Non-pigmented ciliary epithelial cell (primary cell): ENCODE measurements around the gene SLC45A1.
"Not testable (repeated sequence)": the region's sequence is repeated elsewhere in the genome, so short reads cannot be mapped to it uniquely, and the experiment has no call there.

Source experiments
- DNase-seq: peaks from one replicate; pipeline ENCODE4 v3.0.0-alpha.2; 2010; ENCODE audit warnings: low read depth

SLC45A1 gene

DNA sequence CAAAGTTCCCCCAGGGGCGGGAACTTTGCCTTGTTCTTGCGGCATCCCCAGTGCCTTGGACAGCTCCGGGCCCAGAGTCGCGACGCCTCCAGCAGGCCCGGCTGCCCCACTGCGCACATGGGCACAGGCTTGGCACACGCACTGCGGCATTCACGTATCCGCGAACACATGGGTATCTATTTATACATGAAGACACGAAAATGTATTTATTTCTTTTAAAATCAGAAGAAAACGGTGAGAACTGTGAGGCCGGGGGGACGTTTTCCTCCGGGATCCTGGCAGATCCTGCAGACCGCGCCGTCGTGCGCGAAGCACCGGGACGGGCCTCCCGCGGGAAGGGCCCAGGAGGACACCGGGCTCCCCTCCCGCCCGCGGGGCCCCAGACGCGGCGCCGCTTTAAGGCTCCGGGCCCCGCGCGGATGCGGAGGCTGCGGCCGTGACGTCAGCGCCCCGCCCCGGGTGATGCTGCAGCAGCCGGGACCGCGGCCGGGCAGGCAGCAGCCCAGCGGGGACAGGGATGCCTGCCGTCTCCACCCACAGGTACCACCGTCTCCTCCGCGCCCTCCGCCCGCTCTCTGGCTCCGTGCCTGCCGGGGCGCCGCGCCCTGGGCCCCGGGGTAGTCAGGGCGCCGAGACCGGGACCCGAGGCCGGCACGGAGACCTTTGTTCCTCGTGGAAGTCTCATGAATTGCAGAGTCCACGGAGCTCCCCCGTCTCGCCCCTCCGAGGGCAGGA, at the start of gene SLC45A1:
Gene SLC45A1, plus strand, starts transcription at position 468 of the 735 bp plus-strand sequence. CDS start 6,216 bp downstream, outside the sequence.
- DNase-seq: no peak

DNA sequence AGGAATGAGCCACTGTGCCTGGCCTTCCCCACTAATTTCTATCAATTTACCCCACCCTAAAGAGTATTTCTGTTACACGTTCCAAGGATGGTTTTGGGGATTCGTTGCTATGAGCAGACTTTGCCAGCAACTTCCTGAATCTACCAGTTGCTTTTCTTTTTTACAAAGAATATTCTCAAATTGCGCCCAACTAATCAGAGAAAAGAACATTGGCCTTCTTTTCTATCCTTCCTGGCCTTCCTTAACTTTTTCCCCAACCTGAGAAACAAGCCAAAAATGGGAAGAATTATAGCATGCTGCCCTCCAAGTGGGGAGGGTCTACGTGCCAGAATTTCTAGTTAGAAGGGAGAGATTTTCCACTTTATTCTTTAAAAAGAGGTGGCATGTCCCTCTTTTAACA, 44.9 kb upstream of the SLC45A1 start:
- DNase-seq: no peak

DNA sequence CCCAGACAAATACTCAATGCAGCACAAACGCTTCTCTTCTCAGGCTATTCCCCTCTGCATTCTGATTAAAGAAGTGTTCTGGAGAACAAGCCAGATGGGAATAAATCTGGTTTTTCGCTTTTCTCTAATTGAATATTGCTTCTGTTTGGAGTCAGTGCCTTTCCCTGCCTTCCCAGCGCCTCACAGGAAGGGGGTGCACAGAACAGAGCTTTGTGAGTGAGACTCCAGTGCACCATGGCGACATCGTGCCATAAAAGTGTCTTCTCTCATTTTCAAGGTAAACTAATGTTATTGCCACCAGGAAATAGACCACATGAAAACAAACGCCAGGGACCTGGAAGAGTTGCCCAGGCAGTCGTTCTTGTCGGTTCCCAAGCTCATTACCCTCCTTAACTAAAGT, 43.6 kb upstream of the SLC45A1 start:
- DNase-seq: no peak

DNA sequence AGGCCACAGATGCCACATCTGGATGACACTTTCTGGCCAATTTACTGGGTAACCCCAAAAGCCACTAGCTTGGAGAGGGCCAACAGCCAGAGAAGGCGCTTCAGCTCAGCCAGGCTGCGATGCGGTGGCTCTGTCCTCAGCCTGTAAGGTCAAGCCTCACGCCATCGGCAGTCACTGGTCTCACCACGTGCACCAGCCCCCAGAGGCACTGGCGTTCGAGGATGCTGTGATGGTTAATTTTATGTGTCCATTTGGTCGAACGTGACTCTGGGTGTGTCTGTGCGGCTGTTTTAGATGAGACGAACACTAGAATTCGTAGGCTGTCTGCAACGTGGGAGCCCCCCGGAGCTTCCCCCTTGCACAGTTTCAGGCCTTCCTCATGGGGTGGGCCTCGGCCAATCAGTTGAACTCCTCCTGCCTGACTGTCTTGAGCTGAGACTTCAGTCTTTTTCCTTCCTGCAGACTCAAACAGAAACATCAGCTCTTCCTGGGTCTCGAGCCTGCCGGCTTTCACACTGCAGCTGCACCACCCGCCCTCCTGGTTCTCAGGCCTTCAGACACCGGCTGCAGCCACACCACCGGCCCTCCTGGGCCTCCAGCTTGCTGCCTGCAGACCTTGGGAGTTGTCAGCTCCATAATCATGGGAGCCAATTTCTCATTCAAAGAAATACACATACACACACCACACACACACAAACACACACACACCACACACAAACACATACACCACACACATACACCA, 41.6 kb upstream of the SLC45A1 start:
- DNase-seq: no peak

DNA sequence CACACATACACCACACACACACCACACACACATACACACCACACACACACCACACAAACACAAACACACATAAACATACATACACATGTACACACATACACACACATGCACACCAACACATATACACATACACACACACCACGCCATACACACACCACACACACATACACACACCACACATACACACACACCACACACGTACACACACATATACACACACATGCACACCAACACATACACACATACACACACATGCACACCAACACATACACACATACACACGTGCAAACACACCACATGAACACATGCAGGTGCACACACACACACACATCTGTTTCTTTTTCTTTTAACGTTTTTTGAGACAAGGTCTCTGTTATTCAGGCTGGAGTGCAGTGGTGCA, 41.0 kb upstream of the SLC45A1 start:
- DNase-seq: no peak

DNA sequence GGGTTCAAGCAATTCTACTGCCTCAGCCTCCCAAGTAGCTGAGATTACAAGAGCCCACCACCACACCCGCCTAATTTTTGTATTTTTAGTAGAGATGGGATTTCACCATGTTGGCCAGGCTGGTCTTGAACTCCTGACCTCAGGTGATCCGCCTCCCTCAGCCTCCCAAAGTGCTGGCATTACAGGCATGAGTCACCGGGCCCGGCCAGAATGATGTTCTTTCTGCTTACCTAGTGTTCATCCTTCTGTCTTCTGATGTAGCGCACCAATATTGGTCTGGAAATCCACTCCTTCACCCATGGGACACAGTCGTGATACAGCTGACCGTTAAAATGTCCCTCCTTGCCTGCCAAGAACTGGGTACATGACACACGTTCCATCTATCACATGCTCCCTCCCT, 39.2 kb upstream of the SLC45A1 start:
- DNase-seq: not testable (repeated sequence)

DNA sequence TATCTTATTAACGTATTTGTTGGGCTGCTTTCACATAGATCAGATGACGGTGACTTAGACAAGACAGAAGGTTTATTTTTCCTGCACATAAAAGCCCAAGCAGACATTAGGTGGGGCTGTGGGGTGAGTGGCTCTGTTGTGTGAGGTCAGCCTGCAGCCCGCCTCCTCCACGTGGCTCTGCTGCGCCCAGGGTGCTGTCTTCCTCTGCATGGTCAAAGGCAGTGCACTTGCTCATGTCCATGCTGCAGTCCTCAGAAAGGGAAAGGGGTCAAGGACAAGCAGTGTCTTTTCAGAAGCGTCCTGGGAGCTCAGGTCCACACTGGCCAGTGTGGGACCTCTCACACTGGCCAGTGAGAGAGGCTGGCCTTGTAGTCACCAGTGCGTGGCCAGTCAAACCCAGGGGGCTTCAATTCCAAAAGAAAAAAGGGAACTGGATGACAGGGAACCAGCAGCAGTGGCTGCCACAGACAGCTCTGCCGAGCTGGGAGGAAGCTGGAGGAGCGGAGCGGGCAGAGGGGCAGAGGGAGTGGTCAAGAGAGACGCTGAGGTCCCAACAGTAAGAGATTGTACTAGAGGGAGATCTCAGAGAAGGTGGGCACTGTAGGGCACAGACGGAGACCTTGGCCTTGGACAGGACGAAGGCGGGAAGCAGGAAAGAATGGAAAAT, 35.9 kb upstream of the SLC45A1 start:
- no peak for DNase-seq

DNA sequence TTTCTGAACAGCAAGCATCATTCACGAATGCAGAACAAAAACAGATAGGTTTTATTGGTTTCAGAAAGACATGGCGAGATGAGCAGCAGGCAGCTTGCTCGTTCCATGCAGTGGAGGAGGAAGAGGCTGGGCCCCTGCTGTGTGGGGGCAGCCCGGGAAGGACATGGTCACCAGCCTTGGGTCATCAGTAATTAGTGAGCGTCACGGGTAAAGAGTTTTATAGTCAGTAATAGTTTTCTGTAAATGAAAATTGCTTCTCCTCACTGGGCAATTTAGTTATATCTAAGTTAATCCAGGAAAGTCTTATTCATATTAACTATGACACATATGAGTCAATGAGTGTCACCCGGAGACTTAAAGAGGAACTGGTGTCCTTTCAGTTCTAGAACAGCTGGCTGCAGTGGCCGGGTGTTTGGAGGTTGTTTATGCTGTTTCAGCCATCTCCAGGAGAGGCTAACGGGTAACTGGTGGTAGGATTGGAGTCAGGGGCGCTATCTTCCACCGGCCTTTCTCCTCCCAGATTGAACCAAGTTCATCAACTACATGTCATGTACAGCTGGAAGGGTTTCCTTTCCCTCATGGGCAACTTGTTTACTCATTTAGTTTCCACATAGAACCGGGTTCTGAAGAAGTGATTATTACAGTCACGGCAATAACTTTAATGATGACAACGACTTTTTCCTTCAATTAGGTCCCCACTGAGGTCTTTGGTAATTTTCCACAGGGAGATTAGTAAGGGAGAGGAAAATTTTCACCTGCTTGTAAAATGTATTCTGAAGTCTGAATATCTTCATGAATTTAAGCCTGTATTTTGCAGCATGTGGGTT, 34.6 kb upstream of the SLC45A1 start:
- no peak for DNase-seq

DNA sequence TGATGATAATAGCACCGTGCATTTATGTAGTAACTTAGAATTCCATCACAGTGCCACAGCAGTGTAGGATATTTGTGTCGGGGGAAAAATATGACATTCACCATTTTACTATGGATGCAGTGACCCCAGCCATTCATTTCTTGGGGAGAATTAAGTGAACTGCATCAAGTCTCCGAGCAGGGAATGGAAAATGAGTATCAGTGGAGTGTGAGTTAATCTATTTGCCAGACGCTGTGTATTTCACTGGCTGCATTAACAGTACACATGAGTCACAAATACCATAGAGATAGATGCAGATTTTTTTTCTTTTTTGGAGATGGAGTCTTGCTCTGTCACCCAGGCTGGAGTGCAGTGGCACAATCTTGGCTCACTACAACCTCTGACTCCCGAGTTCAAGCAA, 33.8 kb upstream of the SLC45A1 start:
- DNase-seq: no peak

DNA sequence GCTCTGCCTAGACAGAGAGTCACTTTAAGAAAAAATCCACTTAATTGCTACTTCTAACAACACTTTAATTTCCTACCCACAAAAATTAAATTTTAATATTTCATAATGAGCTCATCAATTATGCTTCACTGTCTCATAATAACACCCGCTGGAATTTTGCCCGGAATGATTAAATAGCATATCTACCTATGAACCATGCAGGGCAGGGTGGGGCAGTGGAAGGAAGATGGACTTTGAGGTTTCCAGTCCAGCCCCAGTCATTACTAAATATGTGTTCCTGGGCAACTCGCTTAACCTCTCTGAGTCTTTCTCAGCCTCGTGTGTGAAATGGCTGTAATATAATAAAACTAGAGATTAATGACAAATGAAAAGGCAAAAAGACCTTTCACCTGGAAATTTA, 32.8 kb upstream of the SLC45A1 start:
- no peak for DNase-seq

DNA sequence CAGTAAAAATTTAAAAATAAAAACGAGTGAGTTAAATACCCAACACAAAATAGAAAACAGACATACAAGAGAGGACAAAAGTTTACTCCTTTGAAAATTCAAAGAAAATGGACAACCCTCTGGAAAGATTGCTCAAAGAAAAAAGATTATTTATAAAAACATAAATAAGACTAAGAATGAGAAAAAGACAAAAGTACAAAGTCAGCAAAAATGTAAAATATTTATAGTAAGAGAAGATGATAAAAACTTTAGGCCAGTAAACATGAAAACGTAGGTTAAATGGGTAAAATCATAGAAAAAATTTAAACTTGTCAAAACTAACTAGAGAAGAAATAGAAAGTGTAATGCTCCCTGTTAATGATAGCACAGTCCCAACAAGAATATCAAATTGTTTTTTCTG, 31.9 kb upstream of the SLC45A1 start:
- DNase-seq: no peak

DNA sequence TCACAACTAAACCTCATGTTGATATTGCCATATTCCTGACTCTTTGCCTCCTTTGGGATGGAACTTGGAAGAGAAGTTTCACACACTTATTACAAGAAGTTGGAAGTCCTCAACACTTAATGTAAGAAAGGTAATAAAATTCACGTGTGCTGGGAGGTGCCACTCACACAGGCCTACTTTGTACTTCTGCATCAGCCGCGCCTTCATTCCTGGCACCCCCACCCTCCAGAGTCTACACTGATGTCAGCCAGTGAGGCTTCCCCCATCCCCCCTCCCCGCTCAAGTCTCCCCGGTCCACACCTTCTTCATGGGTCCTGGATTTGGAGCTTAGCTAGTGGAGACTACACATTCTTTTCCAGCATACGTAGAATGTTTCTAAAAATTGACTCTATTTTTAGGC, 24.8 kb upstream of the SLC45A1 start:
- DNase-seq: no peak

DNA sequence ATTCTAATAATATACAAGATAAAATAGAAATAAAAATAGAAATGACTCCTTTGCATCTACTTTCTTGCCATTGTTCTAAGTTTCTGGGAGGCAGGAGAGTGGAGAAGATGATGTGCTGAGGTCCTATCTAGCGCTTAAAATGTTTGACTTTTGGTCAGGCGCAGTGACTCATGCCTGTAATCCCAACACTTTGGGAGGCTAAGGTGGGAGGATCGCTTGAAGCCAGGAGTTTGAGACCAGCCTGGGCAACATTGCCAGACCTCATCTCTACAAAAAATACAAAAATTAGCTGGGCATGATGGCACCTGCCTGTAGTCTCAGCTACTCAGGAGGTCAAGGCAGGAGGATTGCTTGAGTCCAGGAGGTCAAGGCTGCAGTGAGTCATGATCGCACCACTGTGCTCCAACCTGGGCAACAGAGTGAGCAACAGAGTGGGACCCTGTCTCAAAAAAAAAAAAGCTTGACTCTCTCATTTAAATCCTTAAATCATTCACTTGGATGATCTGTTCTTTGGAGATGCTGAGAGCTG, 24.2 kb upstream of the SLC45A1 start:
- no peak for DNase-seq

DNA sequence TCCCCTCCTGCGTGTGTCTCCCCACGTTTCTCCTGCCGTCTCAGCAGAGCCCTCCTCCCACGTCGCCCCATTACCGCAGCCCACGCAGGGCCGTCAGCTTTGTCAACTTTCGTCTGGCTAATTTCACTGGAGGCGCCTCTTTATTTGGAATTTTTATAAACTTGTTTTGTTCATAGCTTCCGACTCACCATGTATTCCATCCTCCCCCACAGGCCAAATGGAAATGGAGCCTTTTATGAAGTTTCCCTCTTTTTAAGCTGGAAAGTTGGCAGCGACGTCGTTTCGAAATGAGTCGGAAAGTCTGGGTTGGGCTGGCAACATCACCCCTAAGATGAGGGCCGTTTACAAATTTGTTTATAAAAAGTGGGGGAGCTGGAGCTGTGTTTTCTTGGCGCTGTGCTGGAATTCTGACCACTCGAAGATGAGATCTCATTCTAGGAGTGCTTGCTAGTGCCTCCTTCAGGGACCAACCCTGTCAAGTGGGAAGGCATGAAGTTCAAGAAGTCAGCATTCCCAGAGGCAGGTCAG, 23.7 kb upstream of the SLC45A1 start:
- no peak for DNase-seq

DNA sequence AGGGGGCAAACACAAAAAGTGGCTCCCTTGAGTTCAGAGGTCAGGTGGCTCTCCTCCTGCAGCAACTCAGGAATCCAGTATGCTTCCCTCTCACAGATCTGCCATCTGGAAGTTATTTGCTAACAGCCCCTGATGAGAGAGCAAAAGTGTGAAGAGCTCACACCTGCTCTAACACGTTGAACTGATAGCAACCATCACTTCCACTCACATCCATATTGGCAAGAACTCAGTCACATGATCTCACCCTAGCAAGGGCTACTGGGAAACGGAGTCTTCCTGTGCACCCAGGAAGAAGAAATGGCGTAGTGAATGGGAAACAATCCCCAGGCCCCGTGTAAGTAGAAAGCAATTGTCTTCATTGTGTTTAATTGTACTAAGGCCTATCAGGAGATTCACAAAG, 20.7 kb upstream of the SLC45A1 start:
- DNase-seq: no peak

DNA sequence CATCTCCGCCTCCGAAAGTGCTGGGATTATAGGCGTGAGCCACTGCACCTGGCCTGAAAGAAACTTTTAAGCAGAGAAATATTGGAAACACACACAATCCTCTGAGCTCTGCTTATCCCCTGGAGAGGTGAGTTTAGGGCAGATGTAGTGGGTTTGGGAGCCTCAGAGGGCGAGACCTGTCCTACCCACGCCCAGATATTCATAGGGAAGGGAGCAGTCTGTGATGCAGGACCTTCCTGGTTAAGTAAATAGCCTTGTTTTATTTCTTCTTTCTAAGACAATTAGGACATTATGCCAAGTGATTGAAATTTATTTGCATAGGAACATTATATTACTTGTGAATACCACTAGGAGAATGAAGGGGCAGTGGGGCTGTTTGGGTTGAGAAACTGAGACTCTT, 18.0 kb upstream of the SLC45A1 start:
- no peak for DNase-seq

DNA sequence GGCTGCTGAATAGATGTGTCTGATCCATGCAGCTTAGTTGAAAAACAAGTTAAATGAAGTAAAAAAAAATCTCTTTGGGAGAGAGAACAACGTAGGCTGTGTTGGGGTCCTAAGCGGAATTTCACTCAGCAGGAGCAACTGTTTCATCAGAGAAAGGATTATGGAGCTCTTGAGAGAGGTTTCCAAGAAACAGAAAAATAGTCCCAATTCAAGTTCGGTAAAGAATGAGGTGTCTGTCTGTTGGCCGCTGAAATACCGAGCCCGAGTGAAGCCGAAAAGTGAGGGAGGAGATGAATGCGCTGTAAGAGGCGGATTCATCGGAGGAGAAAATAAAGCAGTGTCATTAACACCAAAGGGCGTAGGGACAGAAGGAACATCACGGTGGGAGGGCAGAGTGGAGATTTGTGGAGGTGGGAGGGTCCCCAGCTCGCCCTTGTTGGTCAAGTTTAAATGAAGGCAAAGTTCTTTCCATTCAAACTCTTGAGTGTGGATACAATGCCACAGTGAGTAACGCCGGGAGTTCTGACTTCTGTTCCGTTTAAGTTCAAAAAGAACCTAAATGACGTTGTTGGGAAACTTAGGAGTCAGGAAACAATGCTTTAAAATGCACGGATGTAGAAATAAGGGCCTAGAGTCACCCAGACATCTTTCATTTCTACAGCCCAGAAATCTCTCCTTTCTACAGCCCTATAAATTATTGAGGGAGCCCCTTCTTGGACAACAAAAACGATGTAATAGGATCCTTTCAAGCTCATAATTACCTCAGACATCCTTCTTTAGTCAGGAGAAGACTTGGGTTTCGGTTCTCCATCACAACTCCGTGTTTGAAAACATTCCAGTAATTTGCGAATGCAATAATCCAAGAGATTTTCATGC, 15.6 kb upstream of the SLC45A1 start:
- no peak for DNase-seq

DNA sequence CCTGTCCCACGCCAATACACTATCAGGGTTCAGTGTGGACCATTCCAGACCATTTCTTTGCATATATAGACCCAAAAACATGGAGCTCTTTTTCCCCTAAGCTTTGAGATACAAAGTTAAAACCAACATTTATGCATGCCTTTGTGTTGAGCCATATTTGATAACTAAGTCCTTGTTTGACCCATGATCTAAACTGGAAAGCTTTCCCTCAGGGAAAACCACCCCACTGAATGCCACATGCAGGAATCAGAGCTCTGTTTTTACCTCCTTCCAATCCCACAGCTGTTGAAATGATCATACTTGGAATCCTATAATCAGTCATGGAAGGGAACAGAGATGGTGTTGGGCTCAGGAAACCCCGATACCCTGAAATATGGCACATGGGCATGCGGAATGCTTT, 14.8 kb upstream of the SLC45A1 start:
- DNase-seq: no peak

DNA sequence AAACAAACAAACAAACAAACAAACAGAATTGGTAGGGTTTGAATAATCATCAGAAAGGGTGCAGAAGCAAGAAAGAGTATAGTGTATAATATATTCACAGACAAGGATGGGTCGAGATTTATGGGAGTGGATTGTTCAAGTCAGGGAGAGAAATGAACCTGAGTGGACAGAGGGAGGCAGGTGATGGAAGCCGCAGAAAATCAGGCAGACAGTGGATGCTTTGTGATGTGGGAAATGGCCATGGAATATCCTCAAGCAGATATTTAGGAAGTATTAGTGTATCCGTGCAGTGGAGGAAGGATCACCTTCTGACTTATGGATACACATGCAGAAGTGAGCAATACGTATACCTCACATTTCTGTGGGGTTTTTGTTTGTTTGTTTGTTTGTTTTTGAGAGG, 14.0 kb upstream of the SLC45A1 start:
- no peak for DNase-seq

DNA sequence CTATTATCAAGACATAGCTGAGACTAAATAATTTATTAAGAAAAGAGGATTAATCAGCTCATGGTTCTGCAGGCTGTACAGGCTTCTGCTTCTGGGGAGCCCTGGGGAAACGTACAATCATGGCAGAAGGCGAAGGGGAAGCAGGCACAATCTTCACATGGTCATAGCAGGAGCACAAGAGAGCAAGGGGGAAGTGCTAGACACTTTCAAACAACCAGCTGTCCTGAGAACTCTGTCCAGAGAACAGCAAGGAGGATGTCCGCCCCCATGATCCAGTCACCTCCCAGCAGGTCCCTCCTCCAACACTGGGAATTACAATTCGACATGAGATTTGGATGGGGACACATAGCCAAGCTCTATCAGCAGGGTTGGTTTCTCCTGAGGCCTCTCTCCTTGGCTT, 10.3 kb upstream of the SLC45A1 start:
- DNase-seq: no peak
